GM19193 (cell line): ENCODE data around the gene TRIM41.

Experiments
- POLR2A ChIP-seq: IDR thresholded peaks from 4 replicates; pipeline ENCODE4 v1.6.1; 2011; ENCODE audit not compliant: insufficient read depth, insufficient read length; ENCODE audit errors: extremely low read depth

The TRIM41 gene

DNA sequence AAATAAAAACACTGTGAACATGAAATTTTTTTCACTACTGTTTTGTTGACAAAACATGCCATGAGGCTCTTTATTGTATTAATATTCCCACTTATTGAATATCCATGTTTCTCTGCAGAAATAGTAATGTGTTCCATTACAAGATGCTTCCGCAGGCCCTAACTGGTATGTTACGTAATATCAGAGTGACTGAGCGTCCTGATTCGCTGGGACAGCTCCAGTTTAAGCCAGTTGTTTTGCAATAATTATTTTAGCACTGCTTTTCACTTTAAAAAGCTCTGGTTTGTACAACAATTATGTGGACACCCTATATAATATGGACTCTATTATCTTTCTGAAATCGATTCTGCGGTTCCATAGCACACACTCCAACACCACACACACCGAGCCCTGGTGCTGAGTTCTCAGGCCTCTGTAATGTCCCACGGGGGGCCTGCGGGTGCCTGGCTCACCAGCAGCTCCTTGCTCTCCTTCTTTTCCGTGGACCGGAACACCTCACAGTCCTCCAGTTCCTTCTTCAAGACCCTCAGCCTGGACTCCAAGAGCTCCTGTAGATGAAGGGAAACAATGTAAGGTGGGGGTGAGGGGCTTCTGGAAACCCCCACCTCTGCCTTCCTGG, 19.9 kb upstream of the TRIM41 start:
- TF ChIP-seq POLR2A: no peak

GRCh38 chr5:181203777-181204112, 19.3 kb upstream of the TRIM41 start:
- no peak for TF ChIP-seq POLR2A

DNA sequence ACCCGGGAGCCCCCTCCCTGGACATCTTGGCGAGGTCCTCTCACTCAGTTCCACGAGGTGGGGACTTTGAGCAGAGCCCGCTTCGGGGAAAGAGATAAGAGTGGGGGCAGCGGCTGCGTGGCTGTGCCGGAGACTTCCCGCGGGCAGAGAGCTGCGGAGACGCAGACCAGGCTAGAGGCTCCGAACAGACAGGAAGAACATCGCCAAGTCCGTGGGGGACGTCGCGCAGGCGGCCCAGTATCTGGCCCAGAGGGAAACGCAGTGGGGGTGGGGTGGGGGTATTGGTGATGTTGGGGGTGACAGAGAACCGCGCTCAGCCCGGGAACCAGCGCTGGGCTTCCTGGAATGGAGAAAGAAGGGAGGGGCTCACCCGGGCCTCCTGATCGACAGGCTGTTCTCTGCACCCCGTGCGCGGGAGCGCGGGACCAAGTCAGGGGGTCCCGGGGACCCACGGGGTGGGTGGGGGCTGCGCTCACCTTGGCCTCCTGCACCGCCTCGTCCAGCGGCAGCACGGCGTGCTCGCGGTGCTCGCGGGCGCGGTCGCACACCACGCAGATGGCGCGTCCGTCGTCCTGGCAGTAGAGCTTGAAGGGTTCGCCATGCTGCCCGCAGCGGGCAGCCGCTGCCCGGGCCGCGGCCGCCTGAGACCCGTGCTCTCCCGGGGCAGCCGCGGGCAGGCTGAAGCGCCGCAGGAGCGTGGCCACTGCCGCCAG, 18.8 kb upstream of the TRIM41 start:
- TF ChIP-seq POLR2A: no peak

- no peak for TF ChIP-seq POLR2A
Observed at GRCh38 chr5:181204826-181205760, 18.0 kb upstream of the TRIM41 start, which contains the start of gene TRIM7. TSS of gene TRIM7 (minus strand) at chr5:181205196. CDS start at chr5:181205110, 86 bp downstream.

GRCh38 chr5:181205761-181206649, 17.1 kb upstream of the TRIM41 start:
- TF ChIP-seq POLR2A: no peak

DNA sequence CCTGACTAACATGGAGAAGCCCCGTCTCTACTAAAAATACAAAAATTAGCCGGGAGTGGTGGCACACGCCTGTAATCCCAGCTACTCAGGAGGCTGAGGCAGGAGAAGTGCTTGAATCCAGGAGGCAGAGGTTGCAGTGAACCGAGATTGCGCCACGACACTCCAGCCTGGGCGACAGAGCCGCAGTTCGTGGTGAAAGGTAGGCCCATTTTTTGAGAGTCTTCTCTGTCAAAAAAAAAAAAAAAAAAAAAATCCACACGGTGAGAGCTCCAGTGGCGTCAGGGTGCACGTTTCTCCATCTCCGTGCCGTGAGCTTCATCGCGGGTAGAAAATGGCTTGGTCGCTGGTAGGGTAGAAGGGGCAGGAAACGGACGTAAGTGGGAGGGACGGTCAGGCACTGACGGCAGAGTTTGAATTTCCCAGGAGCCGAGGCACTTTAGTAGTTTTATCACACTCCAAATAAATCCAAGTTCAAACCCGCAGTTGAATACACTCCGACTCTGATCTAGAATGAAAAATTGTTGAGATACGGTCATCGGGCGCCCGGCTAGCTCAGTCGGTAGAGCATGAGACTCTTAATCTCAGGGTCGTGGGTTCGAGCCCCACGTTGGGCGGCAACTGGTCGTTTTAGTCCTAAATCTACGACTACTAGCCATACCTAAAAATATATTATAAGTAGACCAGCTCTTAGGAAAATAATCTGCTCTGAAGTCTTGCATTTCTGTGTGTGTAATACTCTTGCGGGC, 15.7 kb upstream of the TRIM41 start:
- TF ChIP-seq POLR2A: no peak

DNA sequence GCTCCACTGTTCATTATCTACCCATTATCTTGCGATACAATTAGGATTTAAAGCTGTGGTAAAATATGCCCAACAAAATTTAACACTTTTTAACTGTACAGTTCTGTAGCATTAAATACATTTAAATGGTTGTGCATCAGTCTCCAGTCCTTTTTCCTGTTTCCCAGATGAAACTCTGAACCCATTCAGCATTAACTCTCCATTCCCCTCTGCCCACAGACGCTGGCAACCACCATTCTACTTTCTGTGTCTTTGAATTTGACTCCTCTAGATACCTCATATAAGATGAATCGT, 15.2 kb upstream of the TRIM41 start:
- no peak for TF ChIP-seq POLR2A

GRCh38 chr5:181211208-181211607, 11.9 kb upstream of the TRIM41 start:
- no peak for TF ChIP-seq POLR2A

GRCh38 chr5:181212080-181212479, 11.0 kb upstream of the TRIM41 start:
- TF ChIP-seq POLR2A: no peak

GRCh38 chr5:181212934-181213333, 10.1 kb upstream of the TRIM41 start:
- TF ChIP-seq POLR2A: no peak

DNA sequence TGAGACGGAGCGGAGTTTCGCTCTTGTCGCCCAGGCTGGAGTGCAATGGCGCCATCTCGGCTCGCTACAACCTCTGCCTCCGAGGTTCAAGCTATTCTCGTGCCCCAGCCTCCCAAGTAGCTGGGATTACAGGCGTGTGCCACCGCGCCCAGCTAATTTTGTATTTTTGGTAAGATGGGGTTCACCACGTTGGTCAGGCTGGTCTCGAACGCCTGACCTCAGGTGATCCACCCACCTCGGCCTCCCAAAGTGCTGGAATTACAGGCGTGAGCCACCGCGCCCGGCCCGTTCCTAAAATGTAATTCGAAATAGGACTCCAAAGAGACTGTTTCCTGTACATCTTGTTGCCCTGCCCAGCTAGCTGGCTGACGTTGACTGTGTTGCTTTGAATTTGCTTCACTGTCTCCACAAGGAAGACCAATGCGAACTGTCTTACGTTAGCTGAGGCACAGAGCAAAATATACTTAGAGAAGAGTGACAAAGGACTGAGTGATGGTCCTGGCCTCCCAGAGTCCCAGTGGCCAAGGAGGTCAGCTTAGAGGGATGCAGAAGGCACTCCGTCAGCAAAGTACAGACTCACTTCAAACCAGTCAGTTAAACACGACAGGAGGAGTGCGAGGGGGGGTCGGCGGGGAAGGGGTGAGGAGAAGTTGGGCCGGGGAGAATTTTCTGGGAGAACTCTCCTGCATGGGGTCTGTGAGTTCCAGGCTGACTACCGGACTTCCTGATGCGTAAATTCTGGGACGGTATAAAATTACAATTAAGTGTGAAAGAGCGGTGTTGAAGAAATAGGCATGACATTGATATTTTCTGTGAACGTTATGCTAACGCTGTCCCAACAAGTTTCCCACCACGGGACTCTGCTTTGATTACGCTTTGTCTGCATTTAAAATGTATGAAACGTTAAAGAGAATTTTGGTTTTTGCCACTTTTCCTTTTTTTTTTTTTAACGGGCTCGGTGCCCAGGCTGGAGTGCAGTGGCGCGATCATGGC, 6.8 kb upstream of the TRIM41 start:
- no peak for TF ChIP-seq POLR2A

DNA sequence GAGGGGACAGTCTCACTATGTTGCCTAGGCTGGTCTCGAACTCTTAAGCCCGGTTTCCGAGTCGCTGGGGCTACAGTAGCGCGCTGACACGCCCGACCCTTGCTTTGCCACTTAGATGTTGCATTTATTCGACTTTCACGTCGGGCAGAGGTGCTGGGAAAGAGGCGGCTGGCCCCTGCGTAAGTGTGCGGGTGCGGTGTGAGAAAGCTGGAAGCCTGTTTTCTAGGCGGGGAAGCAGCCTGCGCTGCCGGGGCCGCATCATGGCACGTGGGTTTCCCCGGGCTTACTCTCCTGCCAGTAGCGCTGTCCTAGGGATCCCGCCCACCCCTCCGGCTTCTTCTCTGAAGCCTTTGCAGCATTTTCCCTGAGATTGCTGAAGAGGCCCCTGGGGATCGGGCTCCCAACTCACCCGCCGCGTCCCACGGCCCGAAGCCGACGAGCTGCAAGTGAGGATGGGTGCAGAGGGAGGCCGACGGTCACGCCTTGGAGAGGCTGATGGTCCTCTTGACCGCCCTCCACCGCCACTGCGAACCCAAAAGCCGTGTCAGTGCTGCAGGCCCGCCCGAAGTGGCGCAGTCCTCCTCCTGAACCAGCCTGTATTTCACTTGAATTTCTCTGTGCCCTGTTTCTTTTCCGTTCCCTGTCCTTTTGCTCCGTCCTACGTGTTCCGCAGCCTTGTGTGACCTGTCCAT, 5.8 kb upstream of the TRIM41 start:
- no peak for TF ChIP-seq POLR2A

- TF ChIP-seq POLR2A: no peak
Observed at GRCh38 chr5:181217803-181218062, 5.3 kb upstream of the TRIM41 start.
